ENCODE results near the gene FLRT1. TPM values are rescaled to one million over a fixed set of nuclear protein-coding genes. Genes with fewer than 3 reads are reported as not detected.

The FLRT1 gene
- total RNA-seq, 2 experiments from 2014 or later = not detected

- ChIA-PET CTCF (interaction anchor here (0.8 to 6.5 kb wide), 21 partner anchors 10 to 341 kb away, joined by 3 to 151 read pairs (median 7); partner anchors contain the start of genes ESRRA and MACROD1), POLR2A (interaction anchor here (0.6 to 4.0 kb wide), 7 partner anchors 11 to 163 kb away, joined by 3 to 26 read pairs (median 3); partner anchors contain the start of gene OTUB1)
- H3K4me1 Mint-ChIP-seq (ENCODE audit: low read depth) = peaks cover 6% of the 10 kb centered on the region
- ATAC-seq (no peak), DNase-seq (no peak)
- H3K36me3 Mint-ChIP-seq (ENCODE audit: low read depth) = peaks cover 6% of the 10 kb centered on the region
- no peaks in the 10 kb centered on the region for H3K9me3 Mint-ChIP-seq
- peaks cover 9% of the 10 kb centered on the region for H3K27me3 Mint-ChIP-seq
- H3K4me3 Mint-ChIP-seq = no peak overlapping the region
- no peak overlapping the region for H3K27ac Mint-ChIP-seq
- intact Hi-C loops (cut with micrococcal nuclease) = loop anchor here (5.0 kb wide), 1 partner anchor 146 kb away; no protein-coding TSS in a partner anchor
- TF ChIP-seq, protein P1, sequence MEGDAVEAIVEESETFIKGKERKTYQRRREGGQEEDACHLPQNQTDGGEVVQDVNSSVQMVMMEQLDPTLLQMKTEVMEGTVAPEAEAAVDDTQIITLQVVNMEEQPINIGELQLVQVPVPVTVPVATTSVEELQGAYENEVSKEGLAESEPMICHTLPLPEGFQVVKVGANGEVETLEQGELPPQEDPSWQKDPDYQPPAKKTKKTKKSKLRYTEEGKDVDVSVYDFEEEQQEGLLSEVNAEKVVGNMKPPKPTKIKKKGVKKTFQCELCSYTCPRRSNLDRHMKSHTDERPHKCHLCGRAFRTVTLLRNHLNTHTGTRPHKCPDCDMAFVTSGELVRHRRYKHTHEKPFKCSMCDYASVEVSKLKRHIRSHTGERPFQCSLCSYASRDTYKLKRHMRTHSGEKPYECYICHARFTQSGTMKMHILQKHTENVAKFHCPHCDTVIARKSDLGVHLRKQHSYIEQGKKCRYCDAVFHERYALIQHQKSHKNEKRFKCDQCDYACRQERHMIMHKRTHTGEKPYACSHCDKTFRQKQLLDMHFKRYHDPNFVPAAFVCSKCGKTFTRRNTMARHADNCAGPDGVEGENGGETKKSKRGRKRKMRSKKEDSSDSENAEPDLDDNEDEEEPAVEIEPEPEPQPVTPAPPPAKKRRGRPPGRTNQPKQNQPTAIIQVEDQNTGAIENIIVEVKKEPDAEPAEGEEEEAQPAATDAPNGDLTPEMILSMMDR (IDR thresholded peaks at IDR 0.05) = no peak
These were observed 34.0 kb upstream of the FLRT1 start for GRCh38 chr11:64001484-64002420.

- H3K4me1 Mint-ChIP-seq (ENCODE audit: low read depth) = peaks cover 10% of the 10 kb centered on the region
- ChIA-PET POLR2A (interaction anchor here (1.6 kb wide), 1 partner anchor 36 kb away, joined by 3 read pairs; no protein-coding TSS in a partner anchor), CTCF (interaction anchor here (1.5 to 6.5 kb wide), 3 partner anchors 145 to 149 kb away, joined by 4 to 151 read pairs (median 6); no protein-coding TSS in a partner anchor)
- no peaks in the 10 kb centered on the region for H3K36me3 Mint-ChIP-seq (ENCODE audit: low read depth)
- TF ChIP-seq, protein P1 (IDR thresholded peaks at IDR 0.05) = no peak
- H3K9me3 Mint-ChIP-seq = no peaks in the 10 kb centered on the region
- ATAC-seq (no peak), DNase-seq (no peak)
- intact Hi-C loops (cut with micrococcal nuclease) = loop anchor here (5.0 kb wide), 1 partner anchor 143 kb away; no protein-coding TSS in a partner anchor
- H3K27ac Mint-ChIP-seq = no peak overlapping the region
- H3K4me3 Mint-ChIP-seq = no peak overlapping the region
- peaks cover 29% of the 10 kb centered on the region for H3K27me3 Mint-ChIP-seq
These were observed 31.7 kb upstream of the FLRT1 start for GRCh38 chr11:64003807-64004589.

DNA sequence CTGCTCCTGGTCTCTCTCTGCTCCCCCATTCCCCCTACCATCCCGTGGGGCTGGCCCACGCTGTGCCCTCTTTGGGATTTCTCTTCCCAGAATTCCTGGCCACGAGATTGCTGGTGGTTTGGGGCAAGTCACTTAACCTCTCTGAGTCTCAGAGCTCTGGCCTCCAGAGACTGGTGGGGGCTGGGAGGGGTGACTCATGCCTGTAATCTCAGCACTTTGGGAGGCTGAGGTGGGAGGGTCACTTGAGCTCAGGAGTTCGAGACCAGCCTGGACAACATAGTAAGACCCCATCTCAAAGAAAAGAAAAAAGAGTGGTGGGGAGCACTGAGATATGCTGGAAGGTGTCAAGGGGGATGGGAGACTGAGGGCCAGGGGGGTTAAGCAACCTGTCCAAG is 31.1 kb upstream of the FLRT1 start:
- Mint-ChIP-seq H3K9me3 (no peaks in the 10 kb centered on the region), H3K27ac (no peak overlapping the region), H3K27me3 (peaks cover 30% of the 10 kb centered on the region), H3K36me3 (ENCODE audit: low read depth) (no peaks in the 10 kb centered on the region), H3K4me3 (no peak overlapping the region), H3K4me1 (ENCODE audit: low read depth) (peaks cover 10% of the 10 kb centered on the region)
- CTCF ChIA-PET = interaction anchor here (1.5 to 1.6 kb wide), 2 partner anchors 144 to 149 kb away, joined by 4 to 6 read pairs; no protein-coding TSS in a partner anchor
- intact Hi-C loops (cut with micrococcal nuclease) = loop anchor here (5.0 kb wide), 1 partner anchor 143 kb away; no protein-coding TSS in a partner anchor
- POLR2A ChIA-PET = no interaction called here
- TF ChIP-seq, protein P1 (IDR thresholded peaks at IDR 0.05) = no peak
- no peak for DNase-seq
- ATAC-seq = no peak

DNA sequence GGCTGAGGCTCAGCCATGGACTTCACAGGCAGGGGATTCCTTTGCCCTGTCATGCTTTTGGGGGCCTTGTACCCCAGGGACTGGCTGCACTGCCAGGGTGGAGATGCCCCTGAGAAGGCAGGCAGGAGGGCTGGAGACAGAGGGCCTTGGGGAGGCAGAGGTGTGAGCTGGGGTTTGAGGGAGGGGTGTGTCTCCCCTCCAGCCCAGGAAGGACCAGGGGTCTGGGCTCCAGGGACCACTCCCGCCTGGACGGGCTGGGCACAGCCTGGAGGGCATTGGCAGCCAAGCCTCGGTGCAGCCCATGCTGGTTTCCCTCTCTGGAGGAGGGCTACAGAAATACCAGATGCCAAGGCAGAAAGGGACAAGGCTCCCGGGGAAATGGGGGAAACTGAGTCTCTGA is 30.0 kb upstream of the FLRT1 start:
- POLR2A ChIA-PET = interaction anchor here (0.5 kb wide), 1 partner anchor 12 kb away, joined by 3 read pairs; no protein-coding TSS in a partner anchor
- intact Hi-C loops (cut with micrococcal nuclease) = no loop called here

More for the DNA sequence above, 30.0 kb upstream of the FLRT1 start:
- Mint-ChIP-seq H3K9me3 (peaks cover 7% of the 10 kb centered on the region), H3K27me3 (peaks cover 31% of the 10 kb centered on the region), H3K27ac (no peak overlapping the region), H3K36me3 (ENCODE audit: low read depth) (no peaks in the 10 kb centered on the region), H3K4me3 (no peak overlapping the region), H3K4me1 (ENCODE audit: low read depth) (peaks cover 7% of the 10 kb centered on the region)
- CTCF ChIA-PET = interaction anchor here (1.3 to 1.9 kb wide), 4 partner anchors 15 to 147 kb away, joined by 3 to 6 read pairs (median 5); no protein-coding TSS in a partner anchor
- TF ChIP-seq, protein P1 (IDR thresholded peaks at IDR 0.05) = no peak
- ATAC-seq (no peak), DNase-seq (no peak)
